HG02943 (cell line): Measurements from ENCODE around the gene CCDC144A.
"Not testable (repeated sequence)": the region's sequence is repeated elsewhere in the genome, so short reads cannot be mapped to it uniquely, and the experiment has no call there.

Experiments
- ATAC-seq: cut with Tn5 transposase; IDR thresholded peaks from one replicate; pipeline ENCODE4 v1.9.1; 2021; ENCODE audit warnings: mild to moderate bottlenecking, low read depth, moderate library complexity; ENCODE audit not compliant: unreplicated experiment

The CCDC144A gene

GRCh38 chr17:16818340-16818739 lies 128.3 kb downstream of the CCDC144A start:
- ATAC-seq, result no peak

- ATAC-seq, result no peak
Measured at GRCh38 chr17:16818821-16819683, 129.0 kb downstream of the CCDC144A start.

GRCh38 chr17:16820161-16820877 lies 130.3 kb downstream of the CCDC144A start:
- ATAC-seq, result no peak

DNA sequence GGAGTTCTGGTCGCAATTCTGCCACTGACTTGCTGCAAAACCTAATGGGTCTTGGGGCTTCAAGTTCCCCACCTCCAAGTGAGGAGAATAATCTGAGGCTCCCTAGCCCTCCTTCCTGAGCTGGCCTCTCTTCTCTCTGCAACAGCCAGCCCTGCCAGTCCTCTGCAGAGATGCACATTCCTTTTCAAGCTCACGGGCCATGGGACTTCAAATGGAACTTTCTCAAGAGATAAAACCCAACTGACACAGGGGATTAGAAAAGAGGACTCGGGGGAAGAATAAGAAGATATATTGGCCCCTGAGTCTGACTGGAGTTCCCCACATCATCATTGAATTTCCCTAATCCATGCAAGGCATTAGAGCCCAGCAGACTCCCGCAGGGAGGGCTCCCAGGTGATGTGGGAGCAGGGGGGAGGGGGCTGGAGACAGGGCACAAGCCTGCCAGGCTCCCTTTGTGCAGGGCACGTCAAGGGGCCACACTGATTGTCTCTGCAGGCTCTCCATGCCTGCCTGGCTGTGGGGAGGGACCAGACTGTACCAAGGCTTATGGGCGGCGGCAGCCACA lies 131.0 kb downstream of the CCDC144A start:
- no peak for ATAC-seq

- ATAC-seq, result not testable (repeated sequence)
Measured at GRCh38 chr17:16822133-16822532, 132.1 kb downstream of the CCDC144A start.

GRCh38 chr17:16823768-16824406 lies 133.8 kb downstream of the CCDC144A start:
- not testable (repeated sequence) for ATAC-seq
